ENCODE measurements around the gene MFAP2. TPM values are rescaled to one million over a fixed set of nuclear protein-coding genes. Genes with fewer than 3 reads are reported as not detected.

The MFAP2 gene
- total RNA-seq, 1 experiment from 2014 or later, result 27.2 TPM

GRCh38 chr1:17009706-17010105 lies 29.3 kb upstream of the MFAP2 start:
- TF ChIP-seq EZH2 (IDR thresholded peaks at IDR 0.05; ENCODE audit: borderline replicate concordance, low read depth, low read length, poor library complexity, severe bottlenecking), result no peak
- no peak for TF ChIP-seq CTCF (conservative IDR thresholded peaks at IDR 0.05; ENCODE audit: low read depth, low read length)
- no peak overlapping the region for H3K27ac ChIP-seq (ENCODE audit: low read depth, low read length, poor library complexity, severe bottlenecking)
- H3K4me3 ChIP-seq (ENCODE audit: low read depth, low read length, poor library complexity, severe bottlenecking), result no peak overlapping the region
- CTCF ChIA-PET, result no interaction called here
- H3K27me3 ChIP-seq (replicated peaks; ENCODE audit: insufficient read depth, low read depth, low read length, poor library complexity), result no peaks in the 10 kb centered on the region
- no peaks in the 10 kb centered on the region for H3K9me3 ChIP-seq (ENCODE audit: low read depth, low read length, poor library complexity, severe bottlenecking)
- intact Hi-C loops (cut with micrococcal nuclease; ENCODE audit: unreplicated experiment), result loop anchor here (2.0 kb wide), 1 partner anchor 29 kb away; the partner anchor contains the start of gene MFAP2
- H3K4me1 ChIP-seq (ENCODE audit: insufficient read depth, low read length, poor library complexity, severe bottlenecking), result peaks cover 18% of the 10 kb centered on the region
- POLR2A ChIA-PET (ENCODE audit: low non-redundant PET), result no interaction called here
- peaks cover 3% of the 10 kb centered on the region for H3K36me3 ChIP-seq (ENCODE audit: insufficient read depth, low read length, poor library complexity, severe bottlenecking)
- DNase-seq (ENCODE audit: low spot score), result peak; percentile 40
- no TSS peak for BruUV-seq (replicated peaks)

- peaks cover 7% of the 10 kb centered on the region for H3K36me3 ChIP-seq (ENCODE audit: insufficient read depth, low read length, poor library complexity, severe bottlenecking)
- no peaks in the 10 kb centered on the region for H3K27me3 ChIP-seq (replicated peaks; ENCODE audit: insufficient read depth, low read depth, low read length, poor library complexity)
- no peak for DNase-seq (ENCODE audit: low spot score)
- H3K4me1 ChIP-seq (ENCODE audit: insufficient read depth, low read length, poor library complexity, severe bottlenecking), result peaks cover 18% of the 10 kb centered on the region
- intact Hi-C loops (cut with micrococcal nuclease; ENCODE audit: unreplicated experiment), result loop anchor here (2.0 kb wide), 1 partner anchor 28 kb away; the partner anchor contains the start of gene MFAP2
- no peaks in the 10 kb centered on the region for H3K9me3 ChIP-seq (ENCODE audit: low read depth, low read length, poor library complexity, severe bottlenecking)
- H3K4me3 ChIP-seq (ENCODE audit: low read depth, low read length, poor library complexity, severe bottlenecking), result no peak overlapping the region
- no TSS peak for BruUV-seq (replicated peaks)
- ChIA-PET POLR2A (ENCODE audit: low non-redundant PET) (no interaction called here), CTCF (no interaction called here)
- H3K27ac ChIP-seq (ENCODE audit: low read depth, low read length, poor library complexity, severe bottlenecking), result no peak overlapping the region
- TF ChIP-seq EZH2 (IDR thresholded peaks at IDR 0.05; ENCODE audit: borderline replicate concordance, low read depth, low read length, poor library complexity, severe bottlenecking) (no peak), CTCF (conservative IDR thresholded peaks at IDR 0.05; ENCODE audit: low read depth, low read length) (no peak)
These were observed 27.9 kb upstream of the MFAP2 start for GRCh38 chr1:17008208-17008855.

GRCh38 chr1:17007121-17007520 lies 26.7 kb upstream of the MFAP2 start:
- Histone ChIP-seq H3K4me1 (ENCODE audit: insufficient read depth, low read length, poor library complexity, severe bottlenecking) (peaks cover 15% of the 10 kb centered on the region), H3K9me3 (ENCODE audit: low read depth, low read length, poor library complexity, severe bottlenecking) (no peaks in the 10 kb centered on the region), H3K4me3 (ENCODE audit: low read depth, low read length, poor library complexity, severe bottlenecking) (no peak overlapping the region), H3K27me3 (replicated peaks; ENCODE audit: insufficient read depth, low read depth, low read length, poor library complexity) (no peaks in the 10 kb centered on the region), H3K36me3 (ENCODE audit: insufficient read depth, low read length, poor library complexity, severe bottlenecking) (peaks cover 7% of the 10 kb centered on the region), H3K27ac (ENCODE audit: low read depth, low read length, poor library complexity, severe bottlenecking) (no peak overlapping the region)
- ChIA-PET CTCF (no interaction called here), POLR2A (ENCODE audit: low non-redundant PET) (no interaction called here)
- BruUV-seq (replicated peaks), result no TSS peak
- TF ChIP-seq CTCF (conservative IDR thresholded peaks at IDR 0.05; ENCODE audit: low read depth, low read length), result no peak
- no peak for TF ChIP-seq EZH2 (IDR thresholded peaks at IDR 0.05; ENCODE audit: borderline replicate concordance, low read depth, low read length, poor library complexity, severe bottlenecking)
- intact Hi-C loops (cut with micrococcal nuclease; ENCODE audit: unreplicated experiment), result no loop called here
- DNase-seq (ENCODE audit: low spot score), result no peak

All from A673 (cell line).